Thyroid gland (tissue), 4 donors: ENCODE data around the gene SNRPA1. TPM values are rescaled to one million over a fixed set of nuclear protein-coding genes. Genes with fewer than 3 reads are reported as not detected.

ENCODE experiments used
- DNase-seq, 2 donors: peaks; one replicate each; pipeline ENCODE4 v3.0.0-alpha.2; 2019
- H3K27ac ChIP-seq, 3 donors: fragments of 200-600 bp; sonication (generic); 1 replicate in 2 of 3; 2 replicates in 1 of 3; pipeline ENCODE4 v1.5.1; 2016 to 2019; ENCODE audit warnings: mild to moderate bottlenecking in 1 of 3, moderate library complexity in 1 of 3
- H3K27me3 ChIP-seq: fragments of 200-600 bp; sonication (generic); one replicate; pipeline ENCODE4 v1.5.1; 2019
- H3K36me3 ChIP-seq, 2 donors: fragments of 200-600 bp; sonication (generic); one replicate each; pipeline ENCODE4 v1.5.1; 2016 to 2019
- H3K4me1 ChIP-seq, 2 donors: fragments of 200-600 bp; sonication (generic); one replicate each; pipeline ENCODE4 v1.5.1; 2017 to 2019
- H3K4me3 ChIP-seq, 3 donors: fragments of 200-600 bp; sonication (generic); replicated peaks in 1 of 3; 1 replicate in 2 of 3; 2 replicates in 1 of 3; pipeline ENCODE4 v1.5.1; 2016; ENCODE audit warnings: mild to moderate bottlenecking in 1 of 3
- H3K9me3 ChIP-seq: fragments of 200-600 bp; sonication (generic); one replicate; pipeline ENCODE4 v1.5.1; 2017
- CTCF ChIP-seq, 6 experiments: fragments of 200-600 bp in 3 of 6; fragments of 450-650 bp in 3 of 6; sonication (generic) in 3 of 6; IDR thresholded peaks; one replicate each; pipeline ENCODE4 v1.5.1; 2016 to 2019; ENCODE audit warnings: antibody characterized with exemption in 6 of 6, mild to moderate bottlenecking in 2 of 6, inconsistent platforms in 1 of 6, moderate library complexity in 1 of 6
- POLR2A ChIP-seq, 2 donors: fragments of 450-650 bp; IDR thresholded peaks; one replicate each; pipeline ENCODE4 v1.6.1; 2017; ENCODE audit warnings: antibody characterized with exemption in 2 of 2, mild to moderate bottlenecking in 2 of 2, moderate library complexity in 1 of 2
- WGBS, 2 donors: methylation state at CpG; one replicate each; pipeline ENCODE4 v1.1.5; 2017; 5-methylcytosine and 5-hydroxymethylcytosine counted together
- intact Hi-C: fragments of 100-400 bp; cut with DNase I; formaldehyde crosslinking; loops from one replicate; pipeline ENCODE4 v1.15.1; 2023
- total RNA-seq, 4 donors: library from RNA; depleted of rRNA; stranded (reverse); fragments of >200 nt; gene quantifications; one replicate each; pipeline ENCODE4 v1.2.3, GENCODE V29; 2016

The SNRPA1 gene
- total RNA-seq, 4 donors from 2014 or later: 34.8 to 111 (median 71.1) TPM

- no peak overlapping the region for H3K4me3 ChIP-seq
- no peaks in the 10 kb centered on the region for H3K27me3 ChIP-seq
- no peak overlapping the region for H3K27ac ChIP-seq
- TF ChIP-seq CTCF (IDR thresholded peaks at IDR 0.05) (no peak), POLR2A (IDR thresholded peaks at IDR 0.05) (no peak)
- no peaks in the 10 kb centered on the region for H3K9me3 ChIP-seq
- H3K4me1 ChIP-seq: no peaks in the 10 kb centered on the region
- intact Hi-C loops: no loop called here
- DNase-seq: no peak
- WGBS, 2 donors: 77 to 81% methylated on average over 19 to 20 of the region's 21 CpGs
- H3K36me3 ChIP-seq: no peaks in the 10 kb centered on the region
Observed at GRCh38 chr15:101326462-101327146, 31.6 kb upstream of the SNRPA1 start.

- no peaks in the 10 kb centered on the region for H3K27me3 ChIP-seq
- H3K9me3 ChIP-seq: no peaks in the 10 kb centered on the region
- no peak for DNase-seq
- intact Hi-C loops: no loop called here
- no peaks in the 10 kb centered on the region for H3K4me1 ChIP-seq
- H3K4me3 ChIP-seq: no peak overlapping the region
- 89 to 90% methylated on average over 8 of the region's 8 CpGs for WGBS, 2 donors
- H3K27ac ChIP-seq: no peak overlapping the region
- TF ChIP-seq CTCF (IDR thresholded peaks at IDR 0.05) (no peak), POLR2A (IDR thresholded peaks at IDR 0.05) (no peak)
- no peaks in the 10 kb centered on the region for H3K36me3 ChIP-seq
Observed at GRCh38 chr15:101326026-101326315, 30.9 kb upstream of the SNRPA1 start.

- H3K27me3 ChIP-seq: no peaks in the 10 kb centered on the region
- no peak overlapping the region for H3K4me3 ChIP-seq
- no peaks in the 10 kb centered on the region for H3K4me1 ChIP-seq
- 86 to 89% methylated on average over 7 to 18 of the region's 19 CpGs for WGBS, 2 donors
- no peak for DNase-seq
- intact Hi-C loops: no loop called here
- H3K36me3 ChIP-seq: no peaks in the 10 kb centered on the region
- TF ChIP-seq CTCF (IDR thresholded peaks at IDR 0.05) (no peak), POLR2A (IDR thresholded peaks at IDR 0.05) (no peak)
- H3K9me3 ChIP-seq: no peaks in the 10 kb centered on the region
- H3K27ac ChIP-seq: no peak overlapping the region
Observed at GRCh38 chr15:101325263-101326025, 30.4 kb upstream of the SNRPA1 start.

- Histone ChIP-seq H3K4me3 (no peak overlapping the region), H3K27ac (no peak overlapping the region), H3K9me3 (no peaks in the 10 kb centered on the region), H3K27me3 (no peaks in the 10 kb centered on the region), H3K36me3 (no peaks in the 10 kb centered on the region), H3K4me1 (no peaks in the 10 kb centered on the region)
- TF ChIP-seq POLR2A (IDR thresholded peaks at IDR 0.05) (no peak), CTCF (IDR thresholded peaks at IDR 0.05) (no peak)
- no peak for DNase-seq
- WGBS, 2 donors: 78 to 84% methylated on average over 13 of the region's 13 CpGs
- intact Hi-C loops: no loop called here
Observed at GRCh38 chr15:101324524-101325177, 29.6 kb upstream of the SNRPA1 start.
